ENCODE measurements around the gene CNPY4.

CNPY4 gene

DNA sequence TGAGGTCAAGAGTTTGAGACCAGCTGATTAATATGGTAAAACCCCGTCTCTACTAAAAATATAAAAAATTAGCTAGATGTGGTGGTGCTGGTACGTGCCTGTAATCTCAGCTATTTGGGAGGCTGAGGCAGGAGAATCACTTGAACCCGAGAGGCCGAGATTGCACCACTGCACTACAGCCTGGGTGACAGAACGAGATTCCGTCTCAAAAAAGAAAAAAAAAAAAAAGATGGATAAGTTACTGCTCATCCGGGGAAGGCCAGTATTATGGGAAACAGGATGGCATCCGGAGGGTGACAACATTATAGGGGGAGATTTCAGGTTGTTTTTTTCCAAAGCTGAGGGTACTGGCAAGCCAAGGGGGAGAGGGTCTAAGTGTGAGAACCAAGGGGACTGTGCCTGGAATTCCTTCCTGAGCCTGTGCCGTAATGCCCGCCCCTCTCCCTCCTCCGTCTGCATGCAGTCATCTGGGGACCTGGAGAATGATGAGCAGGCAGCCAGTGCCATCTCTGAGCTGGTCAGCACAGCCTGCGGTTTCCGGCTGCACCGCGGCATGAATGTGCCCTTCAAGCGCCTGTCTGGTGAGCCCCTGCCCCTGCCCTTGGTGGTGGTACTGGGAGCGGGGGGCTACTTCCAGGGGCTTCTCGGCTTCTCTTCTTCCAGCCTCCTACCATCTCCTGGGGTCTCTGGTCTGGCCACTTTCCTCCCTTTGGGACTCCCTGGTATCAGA, 33.7 kb downstream of the CNPY4 start:
- no peak for DNase-seq

DNA sequence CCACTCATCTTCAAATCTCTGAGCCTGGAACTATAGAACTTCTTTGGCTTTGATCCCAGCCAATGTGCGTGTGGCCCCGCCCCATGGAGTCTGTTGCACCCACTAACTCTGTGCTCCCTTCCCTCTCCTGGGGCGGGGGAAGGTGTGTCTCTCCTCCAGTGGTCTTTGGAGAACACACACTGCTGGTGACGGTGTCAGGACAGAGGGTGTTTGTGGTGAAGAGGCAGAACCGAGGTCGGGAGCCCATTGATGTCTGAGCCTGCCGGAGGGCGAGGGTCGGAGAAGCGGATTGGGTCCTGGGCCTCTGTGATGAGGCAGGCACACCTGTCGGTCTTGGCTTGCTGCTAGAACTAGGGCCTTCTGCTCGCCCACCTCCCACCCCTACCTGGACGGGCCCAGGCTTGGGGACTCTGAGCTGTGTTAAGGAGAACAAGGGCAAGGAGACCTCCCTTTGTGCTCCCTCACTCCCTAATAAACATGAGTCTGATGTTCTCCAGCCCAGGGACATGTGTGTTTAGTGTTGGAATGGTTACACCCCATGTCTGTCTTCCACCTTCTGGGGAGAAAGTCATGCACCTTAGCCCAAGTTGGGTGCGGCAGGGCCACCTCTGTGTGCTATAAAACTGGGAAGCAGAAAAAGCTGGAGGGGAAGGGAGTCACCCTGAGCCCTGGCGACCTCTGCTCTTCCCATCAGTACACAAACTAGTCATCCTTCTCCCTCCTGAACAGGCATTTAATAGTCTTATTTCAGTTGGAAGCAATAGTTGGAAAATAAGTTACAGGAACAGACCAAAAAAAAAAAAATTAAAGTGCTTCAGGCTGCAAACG, 34.5 kb downstream of the CNPY4 start:
- DNase-seq, result no peak

DNA sequence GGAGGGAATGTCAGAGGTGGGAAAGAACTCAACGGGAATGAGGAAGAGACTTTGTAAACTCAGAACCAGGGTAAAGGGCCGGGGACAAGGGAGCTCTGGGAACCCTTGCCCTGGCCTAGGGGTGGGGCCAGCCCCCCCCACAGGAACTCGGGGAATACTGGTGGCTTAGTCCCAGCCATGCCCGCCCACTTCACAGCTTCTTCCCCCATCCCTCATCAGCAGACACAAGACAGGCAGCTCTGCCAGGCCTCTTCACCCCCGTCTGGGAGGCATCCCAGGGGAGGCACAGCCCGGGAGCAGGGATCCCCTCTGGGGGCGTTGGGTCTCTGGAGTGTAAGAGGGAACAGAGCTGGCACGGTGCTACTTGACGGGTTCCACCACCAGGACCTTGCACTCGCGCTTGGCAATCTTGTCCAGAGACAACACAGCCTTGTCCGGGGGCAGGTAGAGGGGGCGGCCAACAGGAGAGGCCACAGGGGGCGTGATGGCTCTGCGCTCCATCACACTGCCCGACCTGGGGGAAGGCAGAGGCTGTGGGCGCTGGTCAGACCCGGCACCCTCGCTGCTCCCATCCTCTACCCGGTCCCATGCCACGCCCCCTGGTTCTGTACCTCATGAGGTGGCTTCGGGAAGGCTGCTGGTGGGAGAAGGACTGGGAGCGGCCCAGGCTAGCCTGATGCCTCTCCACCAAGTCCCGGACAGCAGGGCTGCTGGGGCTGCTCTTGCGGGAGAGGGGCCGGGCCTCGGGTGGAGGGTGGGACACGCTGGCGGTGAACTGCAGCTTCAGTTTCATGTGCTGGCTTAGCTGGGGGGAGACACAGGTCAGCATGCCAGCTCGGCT, 35.4 kb downstream of the CNPY4 start:
- no peak for DNase-seq

DNA sequence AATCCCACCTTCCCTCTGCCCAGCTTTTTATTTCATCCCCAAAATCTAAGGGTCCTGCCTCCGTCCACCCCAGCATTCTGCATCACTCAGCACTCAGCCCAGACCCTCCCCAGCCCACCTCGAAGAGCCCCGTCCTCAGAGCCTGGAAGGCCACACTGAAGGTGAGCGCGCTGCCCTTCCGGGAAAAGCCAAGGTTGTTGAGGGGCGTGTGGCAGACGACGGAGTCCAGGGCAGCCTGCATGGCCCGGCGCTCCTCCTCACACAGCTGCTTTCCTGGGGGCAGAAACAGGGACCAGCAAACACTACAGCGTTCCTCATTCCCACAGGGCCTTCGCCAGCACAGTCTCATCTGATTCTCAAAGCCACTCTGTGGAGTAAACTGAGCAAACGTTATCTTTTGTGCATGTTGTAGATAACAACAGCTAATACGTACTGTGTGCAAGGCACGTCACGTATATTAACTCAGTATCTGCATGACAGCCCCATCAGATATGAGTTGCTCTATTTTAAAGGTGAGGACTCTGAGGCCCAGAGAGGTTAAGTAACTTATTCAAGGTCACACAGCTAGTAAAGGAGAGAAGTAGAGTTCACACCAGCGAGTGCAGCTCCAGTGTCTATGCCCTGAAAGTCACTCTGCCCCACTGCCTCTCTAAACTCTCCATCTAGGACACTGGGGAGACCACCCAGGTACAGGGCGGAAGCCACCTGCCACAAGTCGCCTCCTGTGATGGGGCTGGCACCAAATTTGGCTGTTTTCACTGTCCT, 36.3 kb downstream of the CNPY4 start:
- DNase-seq, result no peak

DNA sequence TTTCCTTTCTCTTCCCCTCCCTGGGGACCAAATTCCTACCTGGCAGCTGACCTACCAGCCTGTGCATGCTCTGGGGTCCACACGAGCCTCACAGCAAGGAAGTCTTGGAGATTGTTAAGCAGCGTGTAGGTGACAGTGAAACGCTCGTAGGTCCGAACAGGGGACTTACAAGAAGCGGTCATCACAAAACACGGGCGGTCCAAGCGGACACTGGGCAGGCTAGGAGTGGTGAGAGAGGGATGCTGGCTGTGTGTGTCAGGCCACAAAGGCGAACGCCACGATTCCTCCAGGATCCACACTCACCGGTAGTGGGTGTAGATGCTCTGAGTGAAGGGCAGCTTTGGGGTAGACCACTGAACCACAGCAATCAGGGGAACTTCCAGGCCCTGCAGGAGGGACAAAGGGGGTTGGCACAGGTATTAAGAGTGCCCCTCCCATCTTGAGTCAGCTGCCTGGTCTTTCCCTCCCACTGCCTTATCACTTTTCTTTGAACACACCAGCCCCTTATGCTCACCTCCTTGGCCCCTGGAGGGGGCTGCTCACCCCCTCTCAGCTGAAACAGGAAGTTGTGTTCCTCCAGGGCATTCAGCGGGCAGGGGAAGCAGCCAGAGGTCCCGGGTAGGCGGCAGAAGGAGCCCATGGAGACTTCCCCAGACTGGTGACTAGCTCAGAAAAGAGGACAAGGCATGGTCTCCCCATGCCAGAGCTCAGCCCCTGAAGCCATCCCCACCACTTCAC, 37.1 kb downstream of the CNPY4 start:
- DNase-seq, result no peak

DNA sequence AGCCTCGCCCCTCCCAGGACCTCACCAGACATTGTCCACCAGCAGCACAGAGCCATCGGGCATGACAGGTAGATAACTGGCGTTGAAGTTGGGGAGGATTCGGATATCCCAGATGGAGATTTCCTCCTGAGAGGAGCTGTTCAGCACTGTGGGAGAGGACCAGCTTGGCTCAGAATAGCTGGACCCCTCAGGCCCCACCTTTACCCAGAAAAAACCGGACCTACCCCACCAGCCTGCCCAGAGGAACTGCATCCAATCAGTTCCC, 37.6 kb downstream of the CNPY4 start:
- no peak for DNase-seq

DNA sequence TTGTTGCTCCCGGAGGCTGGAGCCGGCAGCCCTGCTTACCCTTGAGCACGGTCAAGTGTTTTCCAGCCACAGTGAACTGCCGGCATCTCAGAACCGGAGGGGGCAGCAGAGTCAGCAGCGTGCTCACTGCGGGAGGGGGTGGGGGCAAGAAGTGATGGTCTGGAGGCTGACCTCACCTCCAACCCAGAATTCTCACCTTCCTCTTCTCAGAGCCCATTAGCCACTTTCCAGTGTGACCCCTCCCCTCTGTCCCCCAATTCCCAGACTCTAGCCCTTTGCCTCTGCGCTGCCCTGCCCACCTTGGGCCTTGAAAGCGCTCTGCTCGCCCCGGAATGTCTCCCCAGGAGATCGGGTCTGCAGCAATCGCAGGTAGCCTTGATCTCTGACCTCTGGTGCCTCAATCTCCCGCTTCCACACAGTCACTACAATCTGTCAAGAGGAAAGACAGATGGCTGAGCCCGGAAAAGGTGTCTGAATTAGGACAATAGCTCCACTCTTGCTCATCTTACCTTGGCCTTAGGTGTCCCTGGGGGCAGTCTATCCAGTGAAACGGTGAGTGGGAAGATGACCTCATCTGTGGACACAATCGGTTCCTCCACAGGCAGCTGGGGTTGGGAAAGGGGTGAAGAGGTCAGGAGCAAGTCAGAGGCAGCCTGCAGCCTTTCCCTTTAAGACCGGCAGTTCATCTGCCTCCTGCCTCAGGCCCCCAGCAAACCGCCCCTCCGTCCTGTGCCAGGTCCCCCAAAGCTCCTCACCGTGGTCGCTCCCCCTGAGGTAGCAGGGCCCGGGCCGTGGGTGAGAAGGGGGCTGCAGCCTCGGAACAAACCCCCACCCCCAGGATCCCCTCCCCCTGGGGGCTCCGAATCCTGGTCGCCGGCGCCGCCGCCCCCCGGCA, 38.1 kb downstream of the CNPY4 start:
- DNase-seq, result no peak

DNA sequence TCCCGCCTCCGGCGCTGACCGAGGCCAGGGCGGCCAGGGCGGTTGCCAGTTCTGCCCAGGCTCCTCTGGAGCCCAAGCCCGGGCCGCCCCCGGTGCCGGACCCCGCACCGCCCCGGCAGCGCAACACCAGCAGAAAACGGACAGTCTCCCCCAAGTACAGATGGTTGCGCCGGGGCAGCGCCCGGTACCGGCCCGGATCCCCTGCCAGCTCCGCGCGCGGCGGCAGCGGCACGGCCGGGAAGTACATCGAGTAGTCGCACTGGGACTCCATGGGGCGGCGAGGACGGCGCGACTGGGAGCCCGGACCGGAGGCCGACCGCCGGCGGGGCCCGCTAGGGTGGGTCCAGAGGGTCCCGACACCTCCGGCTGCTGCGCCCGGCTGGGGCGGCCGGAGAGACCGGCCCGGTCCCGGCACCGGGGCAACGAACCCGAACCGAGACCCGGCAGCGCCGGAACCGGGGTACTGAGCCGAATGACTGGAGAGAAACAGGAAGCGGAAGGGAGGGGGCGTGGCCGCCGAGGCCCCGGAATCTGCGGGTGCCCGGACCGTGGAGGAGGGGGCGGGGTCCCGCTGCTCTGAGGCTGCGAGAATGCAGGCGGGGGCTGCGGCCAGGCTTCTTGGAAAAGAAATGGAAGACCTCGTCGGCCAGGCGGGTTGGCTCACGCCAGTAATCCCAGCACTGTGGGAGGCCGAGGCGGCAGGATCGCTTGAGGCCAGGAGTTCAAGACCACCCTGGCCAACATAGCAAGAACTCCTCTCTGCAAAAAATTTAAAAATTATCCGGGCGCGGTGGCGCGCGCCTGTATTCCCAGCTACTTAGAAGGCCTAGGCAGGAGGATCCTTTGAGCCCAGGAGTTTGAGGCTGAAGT, 39.0 kb downstream of the CNPY4 start, which contains the start of gene TRAPPC14:
TRAPPC14 (minus strand) TSS at position 495 of the 870 bp plus-strand sequence; CDS start at position 271, 224 bp downstream.
- peak; percentile 70 to 88 (median 82) for DNase-seq

DNA sequence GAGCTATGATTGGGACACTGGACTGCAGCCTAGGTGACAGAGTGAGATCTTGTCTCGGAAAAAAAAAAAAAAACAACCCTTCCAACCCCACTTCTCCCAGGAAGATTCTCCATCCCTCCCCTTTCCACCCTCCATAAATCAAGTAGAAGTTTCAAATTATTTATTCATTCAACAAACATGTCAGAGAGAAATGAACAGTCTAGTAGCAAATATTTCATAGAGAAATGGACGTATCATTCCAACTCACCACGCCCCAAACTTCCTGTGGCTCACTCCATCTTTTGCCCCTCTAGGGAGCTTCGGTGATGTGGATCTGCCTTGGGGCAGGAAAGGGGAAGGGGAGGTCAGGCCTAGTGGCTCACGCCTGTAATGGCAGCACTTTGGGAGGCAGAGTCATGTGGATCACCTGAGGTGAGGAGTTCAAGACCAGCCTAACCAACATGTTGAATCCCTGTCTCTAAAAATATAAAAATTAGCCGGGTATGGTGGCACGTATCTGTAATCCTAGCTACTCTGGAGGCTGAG, 39.7 kb downstream of the CNPY4 start:
- no peak for DNase-seq

DNA sequence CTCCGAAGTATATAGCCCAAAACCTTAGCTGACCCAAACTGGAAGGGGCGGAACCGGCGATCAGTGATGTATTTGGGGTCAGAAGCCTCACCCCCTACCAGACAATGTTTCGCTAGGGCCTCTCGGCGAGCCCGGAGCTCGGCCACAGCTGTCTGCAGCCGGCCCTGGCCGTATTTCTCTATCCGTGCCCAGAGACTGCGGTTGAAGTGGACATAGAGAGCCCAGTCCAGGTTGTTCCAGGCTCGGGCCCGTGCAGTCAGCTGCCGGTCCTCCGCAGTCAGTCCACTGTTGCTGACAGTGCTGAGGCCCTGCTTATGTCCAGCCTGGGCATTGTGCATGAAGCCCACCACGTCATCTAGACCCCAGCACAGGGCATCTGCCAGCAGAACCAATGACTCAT, 40.6 kb downstream of the CNPY4 start:
- no peak for DNase-seq

DNA sequence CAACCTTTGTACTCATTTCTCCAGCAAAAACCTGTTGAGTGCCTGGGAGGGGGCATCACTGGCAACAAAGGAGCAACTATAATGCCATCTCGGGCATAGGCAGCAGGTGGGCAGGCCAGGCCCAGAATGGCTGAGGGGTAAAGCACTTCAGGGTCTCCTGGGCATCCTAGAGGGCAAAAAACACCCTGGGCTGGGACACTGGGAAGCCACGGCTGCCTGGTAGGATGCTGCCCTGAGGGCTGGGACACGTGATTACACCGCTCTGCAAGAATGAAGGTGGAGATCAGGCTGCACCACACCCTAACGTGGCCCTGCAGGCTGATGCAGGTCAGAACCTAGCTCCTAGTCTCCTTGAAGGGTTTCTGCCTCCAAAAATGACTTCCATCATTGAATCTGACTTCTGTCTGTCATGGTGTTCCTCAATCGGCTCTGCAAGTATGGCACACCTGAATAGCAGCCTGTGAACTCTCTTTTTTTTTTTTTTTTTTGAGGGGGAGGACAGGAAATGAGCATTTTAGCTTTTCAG, 43.6 kb downstream of the CNPY4 start:
- DNase-seq, result no peak

DNA sequence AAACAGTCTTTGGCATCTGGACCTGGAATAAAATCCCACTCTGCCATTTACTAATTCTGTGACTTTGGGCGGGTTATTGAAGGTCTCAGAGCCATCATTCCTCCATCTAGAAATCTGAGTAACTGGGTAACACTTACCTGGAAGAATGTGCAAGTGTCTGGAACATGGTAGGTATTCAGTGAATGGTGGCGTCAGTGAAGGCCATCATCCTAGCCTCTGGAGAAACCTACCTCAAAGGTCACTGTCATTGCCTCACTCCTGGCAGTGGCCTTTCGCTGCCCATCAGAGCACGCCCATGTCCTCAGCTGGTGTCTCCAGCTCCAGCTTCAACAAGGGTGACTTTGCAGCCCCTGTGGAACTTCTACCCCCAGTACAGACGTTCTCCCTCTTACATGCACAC, 44.4 kb downstream of the CNPY4 start:
- no peak for DNase-seq

DNA sequence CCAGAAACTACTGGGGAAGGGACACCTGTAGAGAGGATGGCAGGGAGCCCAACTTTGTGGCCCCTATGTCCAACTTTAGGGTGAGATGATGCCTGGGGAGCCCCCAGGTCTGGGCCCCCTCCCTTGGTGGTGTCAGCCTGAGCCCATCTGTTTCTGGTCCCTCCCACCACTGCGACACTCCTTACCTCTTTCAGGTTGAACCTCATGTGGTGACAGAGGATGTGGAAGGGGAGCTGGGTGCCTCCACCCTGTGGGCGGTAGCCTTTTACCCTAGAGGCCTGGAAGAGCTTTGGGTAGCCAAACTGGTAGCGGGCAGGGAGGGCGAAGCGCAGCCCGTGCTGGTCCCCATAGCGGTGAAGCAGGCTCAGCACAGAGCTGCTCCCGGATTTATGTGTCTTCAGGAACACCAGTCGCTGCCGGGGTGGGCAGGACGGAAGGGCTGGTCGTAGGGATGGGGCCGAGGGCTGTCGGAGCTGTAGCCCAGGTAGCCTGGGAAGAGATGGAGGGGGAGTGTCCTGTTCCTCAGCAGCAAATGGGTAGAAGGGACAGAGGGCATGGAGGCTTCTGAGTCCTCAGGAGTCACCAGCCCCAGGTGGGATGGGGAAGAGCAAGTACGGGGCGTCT, 47.0 kb downstream of the CNPY4 start:
- DNase-seq, result peak in 1 of 4 experiments; percentile 25

DNA sequence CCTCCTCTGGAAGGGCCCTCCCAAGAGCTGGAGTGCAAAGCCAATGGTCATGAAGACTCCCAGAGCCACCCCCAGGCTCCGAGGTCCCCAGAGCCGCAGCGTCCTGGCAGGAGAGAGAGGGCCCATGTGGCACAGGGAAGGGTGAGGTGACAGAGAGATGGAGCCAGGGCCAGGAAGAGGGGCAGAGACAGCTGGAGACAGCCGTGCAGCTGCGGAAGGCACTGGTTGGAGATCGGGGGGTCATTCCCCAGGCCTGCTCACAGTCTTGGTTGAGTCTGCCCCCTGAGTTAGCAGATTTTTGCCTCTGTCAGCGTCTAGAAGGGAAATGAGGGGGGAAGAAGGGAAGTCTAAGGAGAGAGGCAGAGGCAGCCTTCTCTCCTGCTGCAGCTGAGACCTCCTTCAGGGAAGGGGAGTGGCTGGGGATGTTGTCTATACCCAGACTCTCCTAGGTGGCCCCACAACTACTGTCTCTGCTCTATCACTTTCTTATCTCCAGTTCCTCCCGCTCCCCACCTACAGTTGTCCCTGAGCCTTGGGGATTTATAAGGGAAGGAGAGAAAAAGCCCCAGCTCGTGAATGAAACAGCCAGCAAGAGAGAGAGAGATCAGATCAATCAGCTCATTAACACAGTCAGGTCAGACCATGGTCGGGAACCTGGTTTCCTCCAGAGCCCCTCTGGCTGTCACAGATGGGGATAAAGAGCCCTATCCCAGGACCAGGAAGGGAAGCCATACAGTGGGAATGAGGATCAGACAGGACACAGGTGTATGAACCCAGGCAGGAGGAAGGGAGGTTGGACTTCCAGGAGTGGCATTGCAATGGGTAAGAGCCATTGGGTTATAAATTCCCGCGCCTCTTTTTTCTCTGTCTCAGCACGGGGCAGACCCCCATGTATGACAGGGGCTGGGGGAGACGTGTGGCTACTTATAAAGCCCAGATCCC, 47.8 kb downstream of the CNPY4 start:
- DNase-seq, result no peak

DNA sequence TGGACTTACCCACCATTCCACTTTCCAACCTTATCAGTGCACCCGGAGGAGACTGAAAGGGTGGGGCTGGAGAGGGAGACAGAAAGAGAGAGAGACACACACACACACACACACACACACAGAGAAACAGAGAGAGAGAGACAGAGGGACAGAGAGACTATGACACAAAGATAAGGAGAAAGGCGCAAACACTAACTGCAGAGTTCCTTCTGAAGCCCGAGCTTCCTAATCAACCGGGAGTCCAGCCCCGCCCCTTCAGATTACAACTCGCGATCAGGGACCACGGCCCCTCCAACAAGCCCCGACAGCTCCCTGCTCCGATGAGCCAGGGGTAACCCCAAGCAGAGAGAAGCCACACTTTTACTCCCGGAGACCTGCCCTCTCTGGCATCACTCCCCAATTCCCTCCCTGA, 48.5 kb downstream of the CNPY4 start:
- DNase-seq, result no peak

DNA sequence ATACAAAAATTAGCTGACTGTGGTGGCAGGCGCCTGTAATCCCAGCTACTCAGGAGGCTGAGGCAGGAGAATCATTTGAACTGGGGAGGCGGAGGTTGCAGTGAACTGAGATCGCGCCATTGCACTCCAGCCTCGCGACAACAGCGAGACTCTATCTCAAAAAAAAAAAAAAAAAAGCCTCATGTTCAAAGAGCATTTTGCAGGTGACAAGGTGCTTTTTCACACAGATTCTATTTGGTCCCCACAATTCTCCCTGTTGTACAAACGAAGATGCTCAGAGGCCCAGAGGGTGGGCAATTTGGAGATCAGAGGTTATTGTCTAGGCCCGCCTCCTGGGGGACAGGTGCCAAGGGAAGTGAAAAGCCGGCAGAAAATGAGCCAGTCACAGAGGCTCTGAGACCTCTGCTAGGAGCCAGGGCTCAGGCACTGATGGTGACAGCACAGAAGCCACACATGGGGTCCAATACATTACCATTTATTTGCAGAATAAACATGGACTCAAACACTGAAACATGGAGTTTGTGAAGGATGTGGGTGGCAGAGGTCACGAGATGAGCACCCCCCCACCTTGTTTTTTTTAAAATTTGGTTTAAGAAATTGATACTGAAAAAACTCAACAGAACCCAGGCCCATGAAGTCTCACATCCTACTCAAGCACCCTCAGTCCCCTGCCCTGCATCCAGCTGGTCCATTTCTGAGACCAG, 49.9 kb downstream of the CNPY4 start:
- peak in 1 of 4 experiments; percentile 33 for DNase-seq

Measured in activated naive CD4-positive, alpha-beta T cell (primary cell).